ENCODE results near the gene LUC7L3.
"Not testable (repeated sequence)": the region's sequence is repeated elsewhere in the genome, so short reads cannot be mapped to it uniquely, and the experiment has no call there.

LUC7L3 gene

DNA sequence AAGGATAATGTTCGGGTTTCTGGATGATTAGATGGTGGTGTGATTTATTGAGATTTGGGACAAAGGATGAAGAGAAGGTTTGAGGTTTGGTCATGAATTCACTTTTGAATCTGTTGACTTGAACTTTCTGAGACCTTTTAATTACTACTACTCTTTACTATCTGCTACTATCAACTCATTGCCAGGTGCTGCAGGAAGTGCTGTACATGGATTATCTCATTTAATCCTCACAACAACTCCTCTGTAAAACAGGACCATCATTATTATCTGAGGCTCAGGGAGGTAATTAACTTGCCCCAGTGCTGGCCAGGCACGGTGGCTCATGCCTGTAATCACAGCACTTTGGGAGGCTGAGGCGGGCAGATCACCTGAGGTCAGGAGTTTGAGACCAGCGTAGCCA lies 8.8 kb upstream of the LUC7L3 start:
- no peak for DNase-seq

GRCh38 chr17:50712641-50713040 lies 6.8 kb upstream of the LUC7L3 start:
- no peak for DNase-seq

GRCh38 chr17:50715471-50715870 lies 3.9 kb upstream of the LUC7L3 start:
- DNase-seq = no peak

DNA sequence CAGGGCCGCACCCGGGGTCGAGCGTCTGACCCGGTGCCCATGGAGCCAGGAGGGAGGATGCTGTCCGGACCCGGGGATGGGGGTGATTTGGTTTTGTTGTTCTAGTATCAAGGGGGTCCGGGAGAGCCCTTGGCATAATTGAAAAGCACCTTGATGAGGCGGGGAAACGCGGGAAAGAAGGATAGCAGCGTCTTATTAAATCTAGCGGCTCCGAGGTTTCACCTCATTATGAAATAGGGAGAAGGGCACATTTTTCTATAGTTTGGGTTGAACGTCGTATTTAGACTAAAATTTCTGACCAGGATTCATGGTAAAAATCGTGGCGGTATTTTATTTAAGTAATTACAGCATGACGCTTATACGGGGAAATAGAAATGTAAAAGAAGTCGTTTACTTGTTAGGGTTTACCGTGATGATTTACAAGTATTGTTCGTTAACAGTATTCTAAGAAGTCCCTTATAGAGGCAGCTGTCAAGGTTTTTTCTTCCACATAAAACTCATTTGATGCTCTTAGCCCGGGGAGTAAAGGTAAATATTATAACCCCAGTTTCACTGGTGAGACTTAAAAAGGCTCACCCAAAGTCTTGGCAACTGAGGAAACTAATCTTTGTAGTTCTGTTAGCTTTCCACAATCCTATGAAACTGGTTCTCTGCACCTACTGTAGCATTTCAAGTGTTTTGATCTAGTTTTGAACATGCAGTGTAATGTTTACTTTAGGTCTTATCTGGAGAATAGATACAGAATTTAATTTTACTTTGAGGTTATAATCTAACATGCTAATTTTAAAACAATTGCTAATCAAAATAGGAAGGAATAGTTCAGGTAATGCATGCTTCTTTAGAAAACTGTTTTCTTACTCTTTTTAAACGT lies 756 bp downstream of the LUC7L3 start:
- DNase-seq = peak; percentile 51

GRCh38 chr17:50721194-50722010 lies 2.0 kb downstream of the LUC7L3 start:
- no peak for DNase-seq

- no peak for DNase-seq
Measured at GRCh38 chr17:50722746-50723145, 3.3 kb downstream of the LUC7L3 start.

DNA sequence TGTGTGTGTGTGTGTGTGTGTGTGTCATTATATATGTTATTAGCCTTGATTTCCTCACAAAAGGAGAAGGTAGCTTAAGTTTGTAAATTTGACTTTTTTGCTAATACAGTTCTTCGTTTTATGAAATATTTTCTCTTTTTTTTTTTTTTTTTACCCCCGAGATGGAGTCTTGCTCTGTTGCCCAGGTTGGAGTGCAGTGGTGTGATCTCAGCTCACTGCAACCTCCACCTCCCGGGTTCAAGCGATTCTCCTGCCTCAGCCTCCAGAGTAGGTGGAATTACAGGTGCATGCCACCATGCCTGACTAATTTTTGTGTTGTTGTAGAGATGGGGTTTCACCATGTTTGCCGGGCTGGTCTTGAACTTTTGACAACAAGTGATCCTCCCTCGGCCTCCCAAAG lies 5.2 kb downstream of the LUC7L3 start:
- DNase-seq = not testable (repeated sequence)

DNA sequence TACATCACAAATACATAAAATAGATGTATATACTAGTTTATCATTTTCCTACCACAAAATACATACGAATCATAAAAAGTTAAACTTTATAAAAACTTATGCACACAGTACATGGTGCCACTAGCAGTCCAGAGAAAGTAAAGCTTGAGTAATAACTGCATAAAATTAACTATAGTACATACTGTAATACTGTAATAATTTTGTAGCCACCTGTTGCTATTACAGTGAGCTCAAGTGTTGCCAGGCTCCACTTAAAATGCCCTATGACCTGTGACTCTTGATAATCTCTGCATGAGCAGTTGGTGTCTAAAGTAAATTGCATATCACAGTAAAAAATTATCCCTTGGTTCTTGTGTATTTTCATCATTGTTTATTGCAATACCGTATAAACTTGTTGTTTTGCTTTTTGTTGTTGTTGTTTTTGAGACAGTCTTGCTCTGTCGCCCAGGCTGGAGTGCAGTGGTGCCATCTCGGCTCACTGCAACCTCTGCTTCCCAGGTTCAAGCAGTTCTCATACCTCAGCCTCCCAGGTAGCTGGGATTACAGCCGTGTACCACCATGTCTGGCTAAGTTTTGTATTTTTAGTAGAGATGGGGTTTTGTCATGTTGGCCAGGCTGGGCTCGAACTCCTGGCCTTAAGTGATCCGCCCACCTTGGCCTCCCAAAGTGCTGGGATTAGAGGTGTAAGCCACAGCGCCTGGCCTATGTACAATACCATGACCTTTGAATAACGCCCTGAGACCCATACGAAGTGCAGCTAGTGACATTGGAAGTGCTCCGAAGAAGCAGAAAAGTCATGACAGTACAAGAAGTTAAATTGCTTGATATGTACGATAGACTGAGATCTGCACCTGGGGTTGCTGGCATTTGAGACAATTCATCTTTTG lies 6.6 kb downstream of the LUC7L3 start:
- no peak for DNase-seq

DNA sequence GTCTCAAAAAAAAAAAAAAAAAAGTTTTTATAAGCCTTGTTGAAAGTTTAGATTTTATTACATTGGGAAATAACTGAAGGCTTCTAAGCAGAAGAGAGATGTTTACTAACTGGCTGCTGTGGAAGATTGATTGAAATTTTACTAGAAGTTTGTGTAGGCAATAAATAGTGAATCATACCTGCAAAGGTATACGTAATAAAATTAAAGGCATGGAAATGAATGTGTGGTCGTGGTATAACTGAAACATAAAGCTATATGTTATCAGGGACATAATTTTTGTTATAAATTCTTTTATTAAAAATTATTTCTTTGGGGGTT lies 8.7 kb downstream of the LUC7L3 start:
- no peak for DNase-seq

GRCh38 chr17:50728881-50729765 lies 9.7 kb downstream of the LUC7L3 start:
- no peak for DNase-seq

GRCh38 chr17:50731575-50732460 lies 12.4 kb downstream of the LUC7L3 start:
- DNase-seq = no peak

DNA sequence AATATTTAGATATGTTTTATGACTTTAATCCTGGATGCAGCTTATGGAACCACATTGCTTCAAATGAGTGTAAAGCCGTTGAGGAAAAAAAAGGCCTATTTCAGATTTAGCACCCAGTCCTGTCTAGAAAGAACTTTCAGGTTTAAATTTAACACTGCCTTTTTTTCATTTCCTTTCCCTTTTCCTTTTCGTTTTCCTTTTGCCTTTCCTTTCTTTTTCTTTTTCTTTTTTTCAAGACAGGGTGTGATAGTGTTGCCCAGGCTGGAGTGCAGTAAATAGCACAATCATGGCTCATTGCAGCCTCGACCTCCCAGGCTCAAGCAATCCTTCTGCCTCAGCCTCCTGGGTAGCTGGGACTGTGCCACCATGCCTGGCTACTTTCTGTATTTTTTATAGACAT lies 15.9 kb downstream of the LUC7L3 start:
- DNase-seq = no peak

DNA sequence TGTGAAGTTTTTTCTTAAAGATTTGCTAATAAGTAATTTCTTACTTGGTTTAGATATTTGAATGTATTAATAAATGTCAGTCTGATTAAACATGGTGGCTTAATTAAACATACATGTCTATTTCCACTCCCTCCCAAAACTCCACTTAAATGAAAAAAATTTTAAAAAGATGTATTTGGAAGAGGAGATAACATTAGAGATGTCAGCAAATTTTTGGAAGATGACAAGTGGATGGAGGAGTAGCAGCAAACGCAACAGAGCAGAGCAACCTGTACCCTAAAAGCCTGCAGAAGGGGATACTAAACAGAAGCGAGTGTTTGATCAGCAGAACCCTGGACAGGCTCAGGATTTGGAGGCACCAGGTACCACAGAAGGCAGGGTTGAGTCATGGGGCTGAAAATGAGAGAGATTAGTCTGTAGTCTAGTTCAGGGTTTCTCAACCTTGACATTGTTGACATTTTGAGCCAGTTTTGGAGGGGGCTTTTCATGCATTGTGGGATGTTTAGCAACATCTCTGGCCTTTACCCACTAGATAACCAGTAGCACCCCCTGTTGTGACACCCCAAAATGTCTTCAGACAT lies 17.8 kb downstream of the LUC7L3 start:
- no peak for DNase-seq

- DNase-seq = no peak
Measured at GRCh38 chr17:50739098-50739497, 19.7 kb downstream of the LUC7L3 start.

DNA sequence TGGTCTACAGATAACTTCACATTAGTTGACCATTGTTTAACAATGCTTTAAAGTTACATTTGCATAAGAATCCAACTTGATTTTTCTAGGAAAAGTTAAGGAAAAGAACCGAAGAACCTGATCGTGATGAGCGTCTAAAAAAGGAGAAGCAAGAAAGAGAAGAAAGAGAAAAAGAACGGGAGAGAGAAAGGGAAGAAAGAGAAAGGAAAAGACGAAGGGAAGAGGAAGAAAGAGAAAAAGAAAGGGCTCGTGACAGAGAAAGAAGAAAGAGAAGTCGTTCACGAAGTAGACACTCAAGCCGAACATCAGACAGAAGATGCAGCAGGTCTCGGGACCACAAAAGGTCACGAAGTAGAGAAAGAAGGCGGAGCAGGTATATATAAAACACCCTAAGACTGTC lies 26.2 kb downstream of the LUC7L3 start:
- no peak for DNase-seq

GRCh38 chr17:50749245-50749644 lies 29.8 kb downstream of the LUC7L3 start:
- no peak for DNase-seq

DNA sequence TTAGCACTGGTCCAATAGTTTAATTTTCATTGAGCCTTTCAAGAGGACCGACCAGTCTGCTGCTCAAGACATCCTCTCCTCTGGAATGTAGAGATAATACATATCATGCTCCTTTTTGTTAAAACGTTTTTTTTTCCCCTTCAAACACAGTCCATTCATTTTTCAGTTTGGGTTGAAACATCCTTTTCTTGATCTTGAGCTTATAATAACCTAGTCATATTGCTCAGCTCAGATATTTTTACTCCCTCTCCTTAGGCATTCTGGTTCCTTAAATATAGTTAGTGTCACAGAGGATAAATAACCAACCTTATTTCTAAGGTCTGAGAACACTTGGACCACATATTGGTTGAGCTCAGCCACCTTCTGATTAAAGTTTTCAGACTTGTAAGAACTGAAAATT lies 35.1 kb downstream of the LUC7L3 start:
- DNase-seq = no peak

- no peak for DNase-seq
Measured at GRCh38 chr17:50758524-50758923, 39.1 kb downstream of the LUC7L3 start.

DNA sequence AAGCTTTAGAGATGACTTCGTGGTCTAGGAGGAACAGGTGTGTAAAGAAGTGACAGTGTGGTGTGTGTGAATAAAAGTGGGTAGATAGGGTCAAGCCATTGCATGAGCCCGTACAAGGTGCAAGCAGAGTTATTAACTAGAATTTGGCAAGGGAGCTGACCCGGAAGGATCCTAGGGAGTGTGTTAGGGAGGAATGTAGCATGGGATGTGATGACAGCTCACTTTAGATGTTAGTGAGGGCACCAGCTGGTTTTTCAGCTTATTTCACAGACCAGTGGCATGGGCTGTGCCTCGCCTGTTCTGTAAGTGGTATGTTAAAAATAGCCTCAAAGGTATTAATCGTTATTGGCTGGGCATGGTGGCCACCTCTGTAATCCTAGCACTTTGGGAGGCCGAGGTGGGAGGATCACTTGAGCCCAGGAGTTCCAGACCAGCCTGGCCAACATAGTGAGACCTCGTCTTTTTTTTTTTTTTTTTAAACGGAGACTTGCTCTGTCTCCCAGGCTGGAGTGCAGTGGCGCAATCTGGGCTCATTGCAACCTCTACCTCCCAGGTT lies 39.7 kb downstream of the LUC7L3 start:
- DNase-seq = no peak

- no peak for DNase-seq
Measured at GRCh38 chr17:50762177-50762576, 42.8 kb downstream of the LUC7L3 start.

Measured in DMS79 treated with DMSO at 0.1 percent for 48 hours (cell line).